Transverse colon (tissue), 4 donors: ENCODE measurements around the gene TRAFD1. TPM values are rescaled to one million over a fixed set of nuclear protein-coding genes. Genes with fewer than 3 reads are reported as not detected.

Experiments used
- DNase-seq: peaks from one replicate; pipeline ENCODE4 v3.0.0-alpha.2; 2019
- H3K27ac ChIP-seq, 4 donors: fragments of 200-600 bp; sonication (generic); 2 replicates each; pipeline ENCODE4 v1.5.1; 2016 to 2018; ENCODE audit warnings: inconsistent platforms in 4 of 4
- H3K27me3 ChIP-seq: fragments of 200-600 bp; sonication (generic); 2 replicates; pipeline ENCODE4 v1.5.1; 2017; ENCODE audit warnings: inconsistent platforms
- H3K36me3 ChIP-seq, 4 donors: fragments of 200-600 bp; sonication (generic); 2 replicates each; pipeline ENCODE4 v1.5.1; 2017 to 2019; ENCODE audit warnings: inconsistent platforms in 4 of 4
- H3K4me1 ChIP-seq, 4 donors: fragments of 200-600 bp; sonication (generic); 2 replicates each; pipeline ENCODE4 v1.5.1; 2017 to 2020; ENCODE audit warnings: inconsistent platforms in 4 of 4
- H3K4me3 ChIP-seq, 4 donors: fragments of 200-600 bp; sonication (generic); 1 replicate in 1 of 4; 2 replicates in 3 of 4; pipeline versions ENCODE4 v1.5.1 to v1.6.1; 2017 to 2019; ENCODE audit warnings: inconsistent platforms in 4 of 4
- H3K9me3 ChIP-seq, 2 donors: fragments of 200-600 bp; sonication (generic); 2 replicates each; pipeline ENCODE4 v1.5.1; 2017 to 2019; ENCODE audit warnings: inconsistent platforms in 2 of 2
- EP300 ChIP-seq: sonication (generic); formaldehyde crosslinking; IDR thresholded peaks from one replicate; pipeline ENCODE4 v1.6.1; 2017; ENCODE audit warnings: antibody characterized with exemption, low read depth
- POLR2A ChIP-seq: fragments of 450-650 bp; IDR thresholded peaks from one replicate; pipeline ENCODE4 v1.6.1; 2016; ENCODE audit warnings: antibody characterized with exemption, mild to moderate bottlenecking, moderate library complexity
- POLR2AphosphoS5 ChIP-seq, 3 donors: sonication (generic); formaldehyde crosslinking; IDR thresholded peaks; one replicate each; pipeline ENCODE4 v1.6.1; 2016; ENCODE audit warnings: antibody characterized with exemption in 3 of 3
- WGBS, 2 donors: methylation state at CpG; one replicate each; pipeline ENCODE4 v1.1.5; 2018; ENCODE audit warnings: low coverage in 1 of 2; 5-methylcytosine and 5-hydroxymethylcytosine counted together
- in situ Hi-C, 4 donors: fragments of 200-750 bp; cut with MboI; loops; one replicate each; pipeline versions ENCODE4 v1.15.0 to v1.15.1; 2017; ENCODE audit warnings: low sequenced_read_pairs in 3 of 4, low pct_ligation_motif_present in 1 of 4, low pct_unique_long_range_greater_than_20kb in 1 of 4
- intact Hi-C: fragments of 100-400 bp; cut with DNase I; formaldehyde crosslinking; loops from one replicate; pipeline ENCODE4 v1.15.1; 2023; ENCODE audit warnings: low total_unique reads
- total RNA-seq, 4 donors: library from RNA; depleted of rRNA; stranded (reverse); fragments of >200 nt; gene quantifications; one replicate each; pipeline ENCODE4 v1.1.0, GENCODE V29; 2016
- TF ChIP-seq, protein P1 (sequence below), 5 experiments: fragments of 200-600 bp in 3 of 5; fragments of 450-650 bp in 2 of 5; sonication (generic) in 3 of 5; IDR thresholded peaks; 1 replicate in 2 of 5; 2 replicates in 3 of 5; pipeline ENCODE4 v1.5.1; 2016 to 2017; ENCODE audit warnings: antibody characterized with exemption in 5 of 5, inconsistent platforms in 3 of 5, mild to moderate bottlenecking in 2 of 5, moderate library complexity in 1 of 5

TRAFD1 gene
- total RNA-seq, 4 donors from 2014 or later = 15.3 to 36.8 (median 31.1) TPM

DNA sequence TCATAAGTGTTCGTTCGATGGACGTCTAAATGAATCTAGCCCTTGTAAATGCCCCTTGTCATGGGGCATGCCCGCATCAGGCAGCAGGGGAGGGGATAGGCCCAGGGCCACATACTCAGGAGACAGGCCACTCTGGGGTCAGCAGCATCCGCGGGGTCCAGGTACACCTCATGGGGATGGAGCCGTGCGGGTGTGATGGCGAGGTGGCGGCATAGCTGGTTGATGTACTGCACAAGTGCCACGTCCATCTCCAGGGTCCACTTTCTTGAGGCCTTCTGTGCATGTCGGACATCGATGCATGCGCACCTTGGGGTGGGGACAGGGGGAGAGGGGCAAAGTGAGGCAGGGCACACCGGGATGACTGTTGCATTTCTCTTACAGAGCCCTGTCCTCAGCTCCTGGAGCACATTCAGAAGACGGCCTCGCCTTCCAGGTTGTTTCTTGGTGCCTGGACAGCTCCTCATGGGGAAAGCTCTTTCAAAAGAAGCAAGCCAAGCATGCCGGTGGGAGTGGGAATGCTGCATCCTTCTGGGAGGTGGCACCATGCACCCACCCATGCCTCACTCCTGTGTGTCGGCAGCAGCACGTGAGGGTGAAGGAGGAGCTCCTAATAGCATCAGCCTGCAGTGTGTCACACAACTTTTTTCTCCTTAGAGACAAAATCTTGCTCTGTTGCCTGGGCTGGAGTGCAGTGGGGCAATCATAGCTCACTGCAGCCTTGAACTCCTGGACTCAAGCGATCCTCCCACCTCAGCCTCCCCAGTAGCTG lies 47.4 kb downstream of the TRAFD1 start:
- in situ Hi-C loops = no loop called here
- H3K4me1 ChIP-seq = no peaks in the 10 kb centered on the region
- H3K27ac ChIP-seq = no peak overlapping the region
- H3K27me3 ChIP-seq = no peaks in the 10 kb centered on the region
- WGBS, 2 donors = 99 to 100% methylated on average over 1 to 21 of the region's 21 CpGs
- H3K36me3 ChIP-seq = peaks cover 0 to 39% (median 10%) of the 10 kb centered on the region in 4 donors
- intact Hi-C loops = no loop called here
- no peak for TF ChIP-seq POLR2A
- no peak for TF ChIP-seq EP300
- TF ChIP-seq POLR2AphosphoS5 (IDR thresholded peaks at IDR 0.05) = no peak
- TF ChIP-seq, protein P1, sequence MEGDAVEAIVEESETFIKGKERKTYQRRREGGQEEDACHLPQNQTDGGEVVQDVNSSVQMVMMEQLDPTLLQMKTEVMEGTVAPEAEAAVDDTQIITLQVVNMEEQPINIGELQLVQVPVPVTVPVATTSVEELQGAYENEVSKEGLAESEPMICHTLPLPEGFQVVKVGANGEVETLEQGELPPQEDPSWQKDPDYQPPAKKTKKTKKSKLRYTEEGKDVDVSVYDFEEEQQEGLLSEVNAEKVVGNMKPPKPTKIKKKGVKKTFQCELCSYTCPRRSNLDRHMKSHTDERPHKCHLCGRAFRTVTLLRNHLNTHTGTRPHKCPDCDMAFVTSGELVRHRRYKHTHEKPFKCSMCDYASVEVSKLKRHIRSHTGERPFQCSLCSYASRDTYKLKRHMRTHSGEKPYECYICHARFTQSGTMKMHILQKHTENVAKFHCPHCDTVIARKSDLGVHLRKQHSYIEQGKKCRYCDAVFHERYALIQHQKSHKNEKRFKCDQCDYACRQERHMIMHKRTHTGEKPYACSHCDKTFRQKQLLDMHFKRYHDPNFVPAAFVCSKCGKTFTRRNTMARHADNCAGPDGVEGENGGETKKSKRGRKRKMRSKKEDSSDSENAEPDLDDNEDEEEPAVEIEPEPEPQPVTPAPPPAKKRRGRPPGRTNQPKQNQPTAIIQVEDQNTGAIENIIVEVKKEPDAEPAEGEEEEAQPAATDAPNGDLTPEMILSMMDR (IDR thresholded peaks at IDR 0.05) = no peak
- DNase-seq = no peak
- H3K9me3 ChIP-seq = no peaks in the 10 kb centered on the region
- no peak overlapping the region for H3K4me3 ChIP-seq

DNA sequence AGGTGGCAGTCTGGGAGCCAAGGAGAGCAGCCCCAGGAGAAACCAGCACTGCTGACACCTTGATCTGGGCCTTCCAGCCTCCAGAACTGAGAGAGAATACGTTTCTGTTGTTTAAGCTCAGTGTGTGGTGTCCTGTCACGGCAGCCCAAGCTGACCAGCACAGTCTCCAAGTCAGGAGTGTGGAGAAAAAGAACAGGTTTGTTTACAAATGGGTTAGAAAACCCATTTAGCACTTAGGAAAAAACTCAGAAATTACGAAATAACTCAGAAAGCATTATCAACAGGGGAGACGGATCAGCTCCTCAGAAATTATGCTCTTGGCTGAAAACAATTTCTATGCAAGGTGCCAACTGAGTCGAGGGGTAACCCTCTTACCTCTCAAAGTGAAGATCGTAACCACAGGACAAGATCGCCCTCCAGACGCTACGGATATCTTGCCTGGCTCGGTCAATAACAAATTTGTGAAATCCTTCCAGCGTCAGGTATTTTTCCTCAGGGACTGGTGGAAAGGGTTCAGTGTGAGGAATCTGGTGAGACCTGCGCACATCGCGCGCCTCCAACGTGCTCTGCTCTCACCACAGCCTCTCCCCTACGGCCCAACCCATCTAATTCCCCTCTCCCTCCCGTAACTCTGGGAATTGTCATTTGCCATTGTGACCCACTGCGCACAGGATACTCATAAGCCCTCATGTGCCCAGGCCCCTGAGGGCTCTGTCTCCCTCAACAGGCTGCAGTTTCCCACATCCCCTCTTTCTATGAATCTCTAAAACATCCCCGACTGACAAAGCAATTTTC lies 50.2 kb downstream of the TRAFD1 start:
- in situ Hi-C loops = no loop called here
- no peak overlapping the region for H3K27ac ChIP-seq
- intact Hi-C loops = loop anchor here (5.0 kb wide), 1 partner anchor 1818 kb away; no protein-coding TSS in a partner anchor
- TF ChIP-seq EP300 = no peak
- TF ChIP-seq POLR2AphosphoS5 (IDR thresholded peaks at IDR 0.05) = no peak
- TF ChIP-seq, protein P1 (IDR thresholded peaks at IDR 0.05) = no peak
- TF ChIP-seq POLR2A = no peak
- 80 to 95% methylated on average over 1 to 20 of the region's 20 CpGs for WGBS, 2 donors
- no peak for DNase-seq
- no peaks in the 10 kb centered on the region for H3K27me3 ChIP-seq
- H3K9me3 ChIP-seq = no peaks in the 10 kb centered on the region
- no peaks in the 10 kb centered on the region for H3K4me1 ChIP-seq
- H3K4me3 ChIP-seq = no peak overlapping the region
- H3K36me3 ChIP-seq = peaks cover 0 to 54% (median 16%) of the 10 kb centered on the region in 4 donors

DNA sequence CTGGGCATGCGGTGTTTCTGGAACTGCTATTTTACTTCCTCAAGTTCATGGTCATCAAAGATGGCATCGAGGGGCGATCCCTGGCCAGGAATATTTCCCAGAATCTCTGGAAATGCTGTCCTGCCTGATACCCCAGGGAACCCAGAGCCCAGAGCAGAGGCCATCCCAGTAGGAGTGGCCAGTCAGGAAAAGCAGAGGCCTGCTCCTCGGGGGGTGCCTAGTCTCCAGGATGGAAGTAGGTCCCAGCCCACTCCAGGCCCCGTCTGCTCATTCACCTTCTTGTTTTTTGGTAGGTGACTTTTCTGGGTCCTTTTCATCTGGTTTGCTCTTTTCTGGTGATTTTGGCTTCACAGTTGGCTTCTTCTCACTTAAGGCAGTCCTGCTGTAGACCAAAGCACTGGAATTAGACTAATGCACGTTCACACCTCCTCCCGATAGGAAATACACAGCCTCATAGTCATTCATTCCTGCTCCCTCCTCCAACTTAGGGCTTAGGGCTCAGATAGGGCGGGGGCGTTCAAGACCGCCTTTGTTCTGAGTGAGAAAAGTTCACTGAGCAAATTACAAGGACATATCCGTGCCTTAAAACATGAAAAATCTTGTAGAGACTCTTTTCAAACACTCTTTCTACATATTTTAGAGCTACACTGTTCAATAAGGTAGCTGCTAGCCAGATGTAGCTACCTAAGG lies 51.1 kb downstream of the TRAFD1 start:
- DNase-seq = no peak
- 88 to 91% methylated on average over 8 to 11 of the region's 11 CpGs for WGBS, 2 donors
- H3K9me3 ChIP-seq = no peaks in the 10 kb centered on the region
- no peak overlapping the region for H3K4me3 ChIP-seq
- no peaks in the 10 kb centered on the region for H3K27me3 ChIP-seq
- TF ChIP-seq, protein P1 (IDR thresholded peaks at IDR 0.05) = no peak
- no peak for TF ChIP-seq EP300
- in situ Hi-C loops = no loop called here
- H3K4me1 ChIP-seq = no peaks in the 10 kb centered on the region
- H3K36me3 ChIP-seq = peaks cover 0 to 50% (median 16%) of the 10 kb centered on the region in 4 donors
- intact Hi-C loops = loop anchor here (5.0 kb wide), 1 partner anchor 1819 kb away; no protein-coding TSS in a partner anchor
- H3K27ac ChIP-seq = no peak overlapping the region

DNA sequence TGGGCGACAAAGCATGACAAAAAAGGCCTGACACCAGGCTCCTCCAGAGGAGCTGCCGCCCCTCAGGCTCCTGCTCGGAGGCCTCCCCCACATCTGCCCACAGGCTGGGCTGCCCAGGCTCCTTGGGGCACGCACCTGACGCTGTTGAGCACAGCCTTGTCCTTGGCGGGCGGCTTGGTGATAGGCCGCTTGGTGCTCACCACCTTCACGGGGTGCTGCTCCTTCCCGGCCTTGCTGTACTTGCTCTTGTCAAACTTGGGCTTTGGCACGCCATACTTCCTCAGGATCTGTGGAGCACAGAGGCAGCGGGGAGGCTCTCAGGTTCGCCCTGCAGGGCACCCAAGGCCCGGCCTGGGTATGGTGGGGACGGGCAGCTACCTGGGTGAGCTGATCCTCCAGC lies 53.4 kb downstream of the TRAFD1 start:
- intact Hi-C loops (loop anchor here (5.0 kb wide), 1 partner anchor 1821 kb away; no protein-coding TSS in a partner anchor), in situ Hi-C loops (no loop called here)
- Histone ChIP-seq H3K27me3 (no peaks in the 10 kb centered on the region), H3K36me3 (peaks cover 0 to 45% (median 20%) of the 10 kb centered on the region in 4 donors), H3K27ac (no peak overlapping the region), H3K9me3 (no peaks in the 10 kb centered on the region), H3K4me1 (no peaks in the 10 kb centered on the region), H3K4me3 (no peak overlapping the region)
- WGBS, 2 donors = 80 to 97% methylated on average over 1 to 14 of the region's 15 CpGs
- DNase-seq = no peak
- TF ChIP-seq, protein P1 (IDR thresholded peaks at IDR 0.05) = no peak
- TF ChIP-seq EP300 (no peak), POLR2A (no peak), POLR2AphosphoS5 (IDR thresholded peaks at IDR 0.05) (no peak)
